ENCODE results near the gene PBX2.
"Not testable (repeated sequence)": the region's sequence is repeated elsewhere in the genome, so short reads cannot be mapped to it uniquely, and the experiment has no call there.

Gene PBX2

DNA sequence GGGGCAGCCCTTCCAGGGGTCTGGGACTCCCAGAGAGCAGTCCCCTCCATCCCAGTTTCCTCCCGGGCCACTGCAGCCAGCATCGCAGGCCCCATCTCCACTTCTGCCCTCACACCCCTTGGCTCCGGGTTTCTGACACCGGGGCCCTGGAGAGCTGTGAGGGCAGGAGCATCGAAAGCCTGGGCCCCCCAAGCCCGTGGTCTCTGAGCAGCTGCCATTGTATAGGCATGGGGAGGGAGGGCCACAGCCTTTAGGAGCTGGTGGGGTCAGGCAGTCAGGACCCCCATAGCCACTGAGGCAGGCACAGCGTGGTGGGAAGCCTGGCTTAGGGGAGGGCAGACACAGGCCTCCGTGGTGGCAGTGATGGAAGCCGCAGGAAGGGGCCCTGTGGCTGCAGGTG, 12.2 kb upstream of the PBX2 start:
- no peak for DNase-seq

- no peak for DNase-seq
Measured at GRCh38 chr6:32200711-32201475, 10.9 kb upstream of the PBX2 start.

DNA sequence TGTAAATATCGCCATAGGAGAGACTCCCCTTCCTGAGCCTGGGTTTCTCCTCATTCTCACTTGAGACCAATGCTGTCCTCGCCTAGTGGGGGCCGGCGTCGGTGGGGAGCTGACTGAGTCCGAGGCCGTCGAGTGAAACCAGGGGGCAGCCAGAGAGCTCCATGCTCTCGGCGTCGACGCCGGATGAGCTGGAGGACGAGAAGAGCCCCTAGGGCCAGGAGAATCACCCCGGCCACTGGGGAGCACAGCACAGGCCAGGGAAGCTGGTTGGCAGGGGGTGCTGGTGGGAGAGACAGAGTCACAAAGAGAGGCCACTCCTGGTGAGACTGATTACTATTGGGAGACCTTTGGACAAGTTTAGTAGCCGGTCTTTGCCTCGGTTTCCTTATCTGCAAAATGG, 8.9 kb upstream of the PBX2 start:
- no peak for DNase-seq

- DNase-seq: no peak
Measured at GRCh38 chr6:32198345-32198696, 8.3 kb upstream of the PBX2 start.

- DNase-seq: peak; percentile 43
Measured at GRCh38 chr6:32196682-32197616, 6.9 kb upstream of the PBX2 start.

GRCh38 chr6:32195902-32196681, 6.1 kb upstream of the PBX2 start:
- peak; percentile 97 for DNase-seq

GRCh38 chr6:32195652-32195901, 5.6 kb upstream of the PBX2 start:
- DNase-seq: peak; percentile 100

DNA sequence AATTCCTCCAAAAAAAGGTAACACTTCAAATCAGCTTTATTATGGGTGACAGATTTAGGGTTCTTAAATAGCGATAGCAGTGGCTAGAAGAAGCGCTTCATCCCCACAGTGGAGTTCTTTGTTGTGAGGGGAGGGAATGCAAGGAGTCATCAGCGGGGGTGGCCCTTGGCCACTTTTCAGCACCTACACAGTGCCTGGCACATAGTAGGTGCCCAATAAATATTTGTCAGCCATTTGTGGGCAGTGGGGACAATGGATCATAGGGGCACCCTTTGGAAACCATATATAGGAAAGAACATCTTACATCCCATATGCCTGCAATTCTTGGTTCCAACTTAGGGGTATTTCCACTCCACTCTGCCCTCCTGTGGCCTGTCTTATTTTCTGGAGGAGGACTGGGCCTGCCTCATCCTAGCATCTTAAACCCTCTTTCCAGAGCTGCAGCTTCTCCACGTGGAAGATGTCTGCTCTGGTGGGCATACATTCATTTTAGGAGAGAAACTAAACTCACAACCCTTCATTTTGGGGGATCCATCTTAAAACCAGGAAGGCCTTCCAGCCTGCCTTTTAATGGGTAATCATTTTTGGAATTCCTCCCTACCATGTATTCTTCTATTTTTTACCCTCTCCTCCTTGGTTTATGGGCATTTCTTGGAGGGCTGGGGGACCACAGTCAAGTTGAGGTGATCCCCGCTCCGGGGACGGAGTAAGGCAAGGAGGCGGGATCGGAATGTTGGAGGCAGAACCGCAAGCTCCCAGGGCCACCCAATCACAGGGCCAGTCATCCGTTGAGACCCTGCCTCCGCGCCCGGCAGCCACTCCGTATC, 5.0 kb upstream of the PBX2 start:
- DNase-seq: peak; percentile 71

- DNase-seq: no peak
Measured at GRCh38 chr6:32194388-32194787, 4.4 kb upstream of the PBX2 start.

- DNase-seq: not testable (repeated sequence)
Measured at GRCh38 chr6:32193096-32193495, 3.1 kb upstream of the PBX2 start.

GRCh38 chr6:32192608-32193039, 2.6 kb upstream of the PBX2 start, which contains the start of gene GPSM3:
TSS of gene GPSM3 (minus strand) at chr6:32192643. CDS start at chr6:32192513, 130 bp downstream.
- DNase-seq: peak; percentile 48

DNA sequence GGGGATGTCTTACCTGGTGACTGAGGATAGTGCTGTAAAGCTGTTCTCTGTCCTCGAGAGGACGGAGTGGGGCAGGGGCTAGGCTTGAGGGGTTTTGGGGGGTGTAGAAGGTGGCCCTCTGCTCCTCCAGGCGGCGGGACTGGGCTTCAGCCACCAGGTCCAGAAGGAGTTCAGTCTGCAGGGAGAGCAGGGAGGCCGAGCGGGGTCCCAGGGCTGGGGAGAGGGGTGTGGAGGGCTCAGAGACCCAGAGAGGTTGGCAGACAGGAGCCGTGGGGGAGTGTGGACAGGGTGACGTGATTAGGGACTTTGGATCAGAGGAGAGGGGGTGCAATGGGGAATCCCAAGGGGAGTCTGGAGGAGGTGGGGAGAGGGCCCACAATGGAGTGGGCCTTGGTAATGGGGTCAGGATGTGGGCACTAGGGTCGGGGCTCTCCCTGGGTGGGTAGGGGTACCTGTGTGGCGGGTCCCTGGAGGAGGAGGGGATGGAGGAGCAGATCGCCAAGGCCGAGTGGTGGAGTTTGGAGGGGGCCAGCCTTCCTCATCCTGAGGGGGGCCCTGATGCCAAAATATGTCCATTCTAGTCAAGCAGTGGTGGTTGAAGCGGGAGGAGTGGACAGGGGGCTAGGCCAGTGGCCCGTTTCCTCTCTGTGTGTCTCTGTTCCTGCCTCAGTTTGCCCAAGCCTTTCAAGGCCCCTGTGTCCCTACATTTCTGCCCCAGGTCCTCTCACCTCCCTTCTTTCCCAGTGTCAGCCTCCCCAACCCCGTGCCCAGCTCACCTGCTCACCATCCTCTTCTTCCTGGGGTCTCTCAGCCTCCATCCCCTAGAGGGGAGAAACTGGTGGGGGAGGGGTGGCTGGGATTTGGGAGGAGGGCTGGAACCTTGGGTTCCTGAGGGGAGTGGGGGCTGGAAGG, 1.9 kb upstream of the PBX2 start:
- no peak for DNase-seq

DNA sequence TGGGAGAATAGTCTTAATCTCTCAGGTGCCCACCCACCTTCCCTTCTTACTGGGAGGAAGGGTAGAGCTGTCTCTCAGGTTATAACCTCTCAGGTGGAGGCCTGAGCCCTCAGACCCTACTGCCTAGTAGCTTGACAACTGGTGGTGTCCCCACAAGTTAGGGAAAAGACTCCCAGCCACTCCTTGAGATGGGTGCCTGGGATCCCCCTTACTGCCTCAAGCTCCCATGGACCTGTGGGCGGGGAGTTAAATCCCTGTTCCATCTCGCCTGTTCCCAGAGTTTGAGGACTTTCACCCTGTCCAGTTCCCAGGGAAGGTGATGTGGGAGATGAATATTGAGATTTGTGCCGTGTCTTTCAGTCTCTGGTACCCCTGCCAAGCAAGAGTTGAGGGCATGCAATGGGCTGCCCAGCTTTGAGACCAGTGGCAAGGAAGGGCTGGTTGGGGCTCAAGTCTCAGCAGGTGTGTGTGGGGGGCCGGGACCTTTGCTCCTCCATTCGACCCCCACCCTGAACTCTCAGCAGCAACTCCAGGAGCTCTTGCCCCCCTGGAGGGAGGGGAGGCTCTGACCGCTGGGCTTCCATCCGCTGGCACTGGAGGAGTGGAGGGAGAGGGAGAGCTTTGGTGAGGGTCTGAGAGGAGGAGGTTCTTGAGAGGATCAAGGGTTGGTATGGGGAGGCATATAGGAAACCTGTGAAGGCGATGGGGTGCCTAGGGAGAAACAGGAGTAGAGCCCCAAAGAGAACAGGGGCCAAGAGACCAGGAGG, 1.1 kb upstream of the PBX2 start:
- DNase-seq: no peak

DNA sequence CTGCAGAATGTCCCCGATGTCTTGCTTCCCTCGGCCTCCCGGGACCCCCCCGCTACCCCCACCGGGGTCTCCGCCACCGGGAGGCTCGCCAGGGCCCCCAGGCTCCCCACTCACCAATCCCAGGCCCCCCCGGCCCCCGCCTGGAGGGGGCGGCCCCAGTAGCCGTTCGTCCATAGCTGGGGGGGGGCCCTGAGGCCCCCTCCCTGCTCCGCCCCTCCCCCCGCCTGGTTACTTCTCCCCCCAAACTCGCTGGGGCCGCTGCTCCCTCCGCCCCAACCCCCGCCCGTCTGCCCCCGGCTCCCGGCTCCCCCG, 304 bp downstream of the PBX2 start:
- DNase-seq: no peak

- no peak for DNase-seq
Measured at GRCh38 chr6:32189069-32189741, 797 bp downstream of the PBX2 start.

- DNase-seq: no peak
Measured at GRCh38 chr6:32188381-32189068, 1.5 kb downstream of the PBX2 start.

DNA sequence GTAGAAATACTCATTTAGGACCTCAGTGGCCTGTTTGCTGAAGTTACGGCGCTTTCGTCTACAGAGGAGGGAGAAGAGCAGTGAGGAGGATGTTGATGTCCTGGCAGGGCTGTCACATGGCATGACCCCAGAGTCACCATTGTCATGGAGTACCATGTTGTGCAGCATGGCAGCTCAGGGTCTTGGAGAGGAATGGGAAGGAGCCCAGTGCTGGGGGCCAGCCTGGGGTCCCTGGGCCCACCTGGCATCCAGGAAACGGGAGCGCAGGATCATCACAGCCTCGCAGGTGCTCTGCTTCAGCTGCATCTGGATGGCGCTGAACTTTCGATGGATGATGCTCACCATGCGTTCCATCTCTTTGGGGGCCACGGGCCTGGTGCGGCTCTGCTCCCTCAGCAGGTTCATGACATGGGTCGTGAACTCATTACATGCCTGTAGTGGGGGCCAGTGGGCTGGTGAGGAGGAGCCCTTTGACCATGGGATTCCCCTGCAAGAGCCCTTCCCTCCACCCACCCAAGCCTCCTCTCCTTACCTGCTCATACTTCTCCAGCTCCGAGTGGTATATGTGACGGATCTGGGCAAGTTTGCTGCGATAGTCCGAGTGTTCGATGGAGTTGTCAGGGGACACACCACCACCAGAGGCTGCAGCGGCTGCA, 2.1 kb downstream of the PBX2 start:
- not testable (repeated sequence) for DNase-seq

DNA sequence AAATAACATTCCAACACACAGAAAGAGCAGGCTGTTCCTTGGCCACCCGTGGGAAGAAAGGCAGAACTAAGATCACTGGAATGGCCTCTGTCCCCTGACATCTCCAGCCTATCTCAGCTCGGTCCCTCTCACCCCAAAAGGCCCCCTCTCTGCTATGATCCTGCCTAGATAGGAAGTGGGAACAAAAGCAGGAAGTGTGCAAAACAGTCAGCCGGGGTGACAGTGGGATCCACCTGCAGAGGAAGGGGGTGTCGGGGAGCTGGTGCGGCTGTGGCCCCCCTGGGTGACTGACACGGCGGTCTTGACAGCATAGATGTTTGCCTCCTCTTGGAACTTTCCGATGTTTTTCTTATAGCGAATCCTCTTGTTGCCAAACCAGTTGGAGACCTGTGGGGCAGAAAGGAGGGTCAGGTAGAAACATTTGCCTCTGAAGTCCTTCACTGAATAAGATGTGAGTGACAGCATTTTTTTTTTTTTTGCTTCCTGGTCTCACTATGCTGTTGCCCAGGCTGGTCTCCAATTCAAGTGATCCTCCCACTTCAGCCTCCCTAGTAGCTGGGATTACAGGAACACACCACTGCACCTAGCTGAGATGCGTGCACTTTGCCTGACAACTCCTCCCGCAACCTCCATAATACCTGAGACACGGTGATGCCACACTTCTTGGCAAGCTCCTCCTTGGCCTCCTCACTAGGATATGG, 2.8 kb downstream of the PBX2 start:
- DNase-seq: no peak
